Spleen (tissue), 11 donors: ENCODE measurements around the gene CNTNAP2. TPM values are rescaled to one million over a fixed set of nuclear protein-coding genes. Genes with fewer than 3 reads are reported as not detected.

Experiments
- DNase-seq: peaks from one replicate; pipeline ENCODE4 v3.0.0-alpha.2; 2020
- H3K27ac ChIP-seq, 8 donors: fragments of 200-600 bp; sonication (generic) in 7 of 8; 1 replicate in 4 of 8; 2 replicates in 4 of 8; pipeline versions ENCODE4 v1.5.0 to v1.8.0; 2016 to 2021; ENCODE audit warnings: inconsistent platforms in 4 of 8, mild to moderate bottlenecking in 4 of 8, moderate library complexity in 1 of 8
- H3K27me3 ChIP-seq, 7 donors: fragments of 200-600 bp; sonication (generic) in 6 of 7; replicated peaks in 1 of 7; 1 replicate in 4 of 7; 2 replicates in 3 of 7; pipeline versions ENCODE4 v1.5.0 to v1.8.0; 2016 to 2021; ENCODE audit warnings: inconsistent platforms in 3 of 7, mild to moderate bottlenecking in 1 of 7
- H3K36me3 ChIP-seq, 6 donors: fragments of 200-600 bp; sonication (generic) in 5 of 6; 1 replicate in 4 of 6; 2 replicates in 2 of 6; pipeline versions ENCODE4 v1.5.0 to v1.8.0; 2016 to 2021; ENCODE audit warnings: inconsistent platforms in 2 of 6
- H3K4me1 ChIP-seq, 6 donors: fragments of 200-600 bp; sonication (generic) in 5 of 6; 1 replicate in 3 of 6; 2 replicates in 3 of 6; pipeline versions ENCODE4 v1.5.0 to v1.8.0; 2016 to 2021; ENCODE audit warnings: inconsistent platforms in 3 of 6
- H3K4me3 ChIP-seq, 8 donors: fragments of 200-600 bp; sonication (generic) in 7 of 8; 1 replicate in 4 of 8; 2 replicates in 4 of 8; pipeline versions ENCODE4 v1.5.0 to v1.8.0; 2016 to 2021; ENCODE audit warnings: inconsistent platforms in 4 of 8, mild to moderate bottlenecking in 4 of 8, moderate library complexity in 2 of 8
- H3K9me3 ChIP-seq, 8 donors: fragments of 200-600 bp; sonication (generic) in 7 of 8; 1 replicate in 4 of 8; 2 replicates in 4 of 8; pipeline versions ENCODE4 v1.5.0 to v1.8.0; 2016 to 2021; ENCODE audit warnings: inconsistent platforms in 4 of 8
- POLR2A ChIP-seq, 3 donors: fragments of 450-650 bp; IDR thresholded peaks; one replicate each; pipeline ENCODE4 v1.5.1; 2017; ENCODE audit warnings: antibody characterized with exemption in 3 of 3, mild to moderate bottlenecking in 1 of 3
- POLR2AphosphoS5 ChIP-seq, 3 donors: sonication (generic); formaldehyde crosslinking; IDR thresholded peaks; one replicate each; pipeline ENCODE4 v1.5.1; 2017; ENCODE audit warnings: antibody characterized with exemption in 3 of 3
- WGBS, 5 donors: extraction: QIAGEN DNeasy Blood & Tissue Kit in 3 of 5; methylation state at CpG; one replicate each; pipeline versions ENCODE4 v1.1.5 to v1.1.7; 2013 to 2018; 5-methylcytosine and 5-hydroxymethylcytosine counted together
- intact Hi-C: fragments of 100-400 bp; cut with DNase I; formaldehyde crosslinking; loops from one replicate; pipeline ENCODE4 v1.15.0; 2023; ENCODE audit warnings: low total_unique reads
- polyA plus RNA-seq, 3 donors: library from polyadenylated mRNA; stranded (reverse); fragments of 200-250 nt; gene quantifications; one replicate each; pipeline ENCODE4 v1.2.1, GENCODE V29; 2013
- total RNA-seq, 7 donors: library from RNA; depleted of rRNA in 3 of 7; stranded (reverse); fragments of >200 nt in 3 of 7; fragmentation: NEBNext Ultra II Directional in 4 of 7; extraction: Animal tissue kit (Norgen Biotek cat#: 25700) in 4 of 7; gene quantifications; one replicate each; pipeline versions ENCODE4 v1.1.0 to v1.2.1, GENCODE V29; 2016 to 2021
- TF ChIP-seq, protein P1 (sequence below), 11 experiments: fragments of 200-600 bp in 7 of 11; fragments of 450-650 bp in 4 of 11; sonication (generic) in 4 of 11; IDR thresholded peaks in 8 of 11; conservative IDR thresholded peaks in 3 of 11; 1 replicate in 7 of 11; 2 replicates in 4 of 11; pipeline versions ENCODE4 v1.4.0 to v1.8.0; 2016 to 2021; ENCODE audit warnings: antibody characterized with exemption in 11 of 11, inconsistent platforms in 4 of 11, mild to moderate bottlenecking in 1 of 11
- donor health status: healthy with polysubstance abuse.
- donor health status: DM: no; HTN: no; CAD: no; lungs with moderate emphysema.
- donor health status: DM: no; HTN: no; CAD: no.
- donor health status: Bipolar disorder and iron deficiency.
- donor health status: healthy.
- donor health status: DM: no; HTN: no; CAD: no.
- donor health status: DM: yes; HTN: yes; CAD: no.

CNTNAP2 gene
- total and polyA plus RNA-seq, 10 donors = 0.13 to 2.0 (median 0.82) TPM

DNA sequence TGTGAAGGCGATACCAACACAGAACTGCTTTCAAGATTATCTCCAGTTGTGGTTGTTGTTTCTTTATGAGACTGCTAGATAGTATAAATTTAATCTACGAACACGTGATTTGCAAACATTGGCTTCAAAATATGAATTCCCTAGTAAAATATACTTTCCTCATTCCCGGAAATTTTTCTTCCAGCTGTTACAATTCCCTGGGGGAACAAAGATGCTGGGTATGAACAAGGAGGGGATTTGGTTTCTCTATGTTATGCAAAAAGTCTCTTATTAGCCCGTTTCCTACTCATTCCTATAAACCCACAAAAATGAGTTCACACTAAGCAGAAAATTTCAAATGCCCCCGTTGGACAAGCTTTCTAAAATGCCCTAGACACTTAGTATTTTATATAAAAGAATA lies 928.3 kb downstream of the CNTNAP2 start:
- TF ChIP-seq, protein P1, sequence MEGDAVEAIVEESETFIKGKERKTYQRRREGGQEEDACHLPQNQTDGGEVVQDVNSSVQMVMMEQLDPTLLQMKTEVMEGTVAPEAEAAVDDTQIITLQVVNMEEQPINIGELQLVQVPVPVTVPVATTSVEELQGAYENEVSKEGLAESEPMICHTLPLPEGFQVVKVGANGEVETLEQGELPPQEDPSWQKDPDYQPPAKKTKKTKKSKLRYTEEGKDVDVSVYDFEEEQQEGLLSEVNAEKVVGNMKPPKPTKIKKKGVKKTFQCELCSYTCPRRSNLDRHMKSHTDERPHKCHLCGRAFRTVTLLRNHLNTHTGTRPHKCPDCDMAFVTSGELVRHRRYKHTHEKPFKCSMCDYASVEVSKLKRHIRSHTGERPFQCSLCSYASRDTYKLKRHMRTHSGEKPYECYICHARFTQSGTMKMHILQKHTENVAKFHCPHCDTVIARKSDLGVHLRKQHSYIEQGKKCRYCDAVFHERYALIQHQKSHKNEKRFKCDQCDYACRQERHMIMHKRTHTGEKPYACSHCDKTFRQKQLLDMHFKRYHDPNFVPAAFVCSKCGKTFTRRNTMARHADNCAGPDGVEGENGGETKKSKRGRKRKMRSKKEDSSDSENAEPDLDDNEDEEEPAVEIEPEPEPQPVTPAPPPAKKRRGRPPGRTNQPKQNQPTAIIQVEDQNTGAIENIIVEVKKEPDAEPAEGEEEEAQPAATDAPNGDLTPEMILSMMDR (IDR thresholded peaks at IDR 0.05 in 8 of 11, conservative IDR thresholded peaks at IDR 0.05 in 3 of 11) = no peak
- TF ChIP-seq POLR2A (IDR thresholded peaks at IDR 0.05) (no peak), POLR2AphosphoS5 (IDR thresholded peaks at IDR 0.05) (no peak)
- WGBS, 5 donors = 68 to 87% (median 85%) methylated on average over 6 of the region's 6 CpGs
- no peak for DNase-seq
- H3K4me3 ChIP-seq = no peak overlapping the region
- no peaks in the 10 kb centered on the region for H3K36me3 ChIP-seq
- no peaks in the 10 kb centered on the region for H3K27me3 ChIP-seq
- intact Hi-C loops = no loop called here
- no peak overlapping the region for H3K27ac ChIP-seq
- H3K4me1 ChIP-seq = no peaks in the 10 kb centered on the region
- no peaks in the 10 kb centered on the region for H3K9me3 ChIP-seq

DNA sequence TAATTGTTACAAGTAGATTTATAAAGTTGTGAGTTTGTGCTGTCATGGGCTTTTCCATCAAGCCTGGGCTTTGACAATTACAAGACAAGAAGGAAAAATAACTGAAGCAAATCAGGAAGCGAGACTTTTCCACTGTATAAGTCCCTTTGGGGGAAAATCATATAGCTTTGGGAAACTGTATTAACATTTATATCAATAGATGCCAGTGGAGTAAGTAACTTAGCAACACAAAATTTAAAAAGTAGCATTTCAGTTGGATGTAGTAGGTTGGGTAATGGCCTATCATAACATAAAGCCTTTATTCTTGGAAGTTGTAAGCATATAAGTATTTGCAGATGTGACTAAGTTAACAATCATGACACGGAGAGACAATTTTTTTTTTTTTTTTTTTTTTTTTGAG lies 931.1 kb downstream of the CNTNAP2 start:
- Histone ChIP-seq H3K4me3 (no peak overlapping the region), H3K36me3 (no peaks in the 10 kb centered on the region), H3K27me3 (no peaks in the 10 kb centered on the region), H3K27ac (no peak overlapping the region), H3K9me3 (no peaks in the 10 kb centered on the region), H3K4me1 (no peaks in the 10 kb centered on the region)
- DNase-seq = no peak
- no peak for TF ChIP-seq POLR2A (IDR thresholded peaks at IDR 0.05)
- TF ChIP-seq, protein P1 (IDR thresholded peaks at IDR 0.05 in 8 of 11, conservative IDR thresholded peaks at IDR 0.05 in 3 of 11) = no peak
- no peak for TF ChIP-seq POLR2AphosphoS5 (IDR thresholded peaks at IDR 0.05)
- intact Hi-C loops = no loop called here
- WGBS, 5 donors = 72 to 97% (median 82%) methylated on average over 2 of the region's 2 CpGs

DNA sequence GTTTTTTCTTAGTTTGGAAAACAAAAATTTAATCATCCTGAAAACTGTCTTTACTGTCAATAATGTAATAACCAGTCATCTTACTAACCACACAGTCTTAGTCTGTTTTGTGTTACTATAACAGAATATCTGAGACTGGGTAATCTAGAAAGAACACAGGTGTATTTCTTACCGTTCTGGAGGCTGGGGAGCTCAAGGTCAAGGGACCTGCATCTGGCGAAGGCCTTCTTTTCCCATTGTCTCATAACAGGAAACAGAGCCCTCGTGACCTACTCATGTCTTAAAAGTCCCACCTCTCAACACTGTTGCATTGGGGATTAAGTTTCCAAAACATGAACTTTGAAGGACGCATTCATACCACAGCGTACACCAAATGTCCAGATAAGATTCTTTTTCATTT lies 932.3 kb downstream of the CNTNAP2 start:
- Histone ChIP-seq H3K4me3 (no peak overlapping the region), H3K27me3 (no peaks in the 10 kb centered on the region), H3K4me1 (no peaks in the 10 kb centered on the region), H3K27ac (no peak overlapping the region), H3K36me3 (no peaks in the 10 kb centered on the region), H3K9me3 (no peaks in the 10 kb centered on the region)
- 74 to 85% (median 81%) methylated on average over 5 of the region's 5 CpGs for WGBS, 5 donors
- intact Hi-C loops = no loop called here
- DNase-seq = no peak
- TF ChIP-seq POLR2AphosphoS5 (IDR thresholded peaks at IDR 0.05) = no peak
- no peak for TF ChIP-seq POLR2A (IDR thresholded peaks at IDR 0.05)
- TF ChIP-seq, protein P1 (IDR thresholded peaks at IDR 0.05 in 8 of 11, conservative IDR thresholded peaks at IDR 0.05 in 3 of 11) = no peak

DNA sequence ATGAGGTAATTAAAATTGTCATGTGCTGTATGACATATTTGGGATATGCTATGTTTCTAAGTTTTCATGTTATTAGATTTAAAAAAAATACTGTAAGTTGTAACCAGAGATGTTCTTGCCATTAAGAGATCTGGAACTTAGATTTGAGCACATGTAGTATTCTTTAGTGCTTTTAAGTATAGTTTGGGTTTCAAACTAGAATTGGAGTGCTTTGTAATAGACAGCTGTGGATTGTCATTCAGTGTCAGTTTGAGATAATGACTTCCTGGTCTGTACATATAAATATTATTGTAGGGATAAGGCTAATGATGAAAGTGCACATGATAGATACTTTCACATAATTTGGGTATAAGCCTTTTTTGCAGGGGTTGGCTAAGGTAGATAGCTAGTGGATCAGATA lies 936.2 kb downstream of the CNTNAP2 start:
- TF ChIP-seq, protein P1 (IDR thresholded peaks at IDR 0.05 in 8 of 11, conservative IDR thresholded peaks at IDR 0.05 in 3 of 11) = no peak
- TF ChIP-seq POLR2AphosphoS5 (IDR thresholded peaks at IDR 0.05) (no peak), POLR2A (IDR thresholded peaks at IDR 0.05) (no peak)
- no peak for DNase-seq
- H3K4me1 ChIP-seq = no peaks in the 10 kb centered on the region
- intact Hi-C loops = no loop called here
- H3K27me3 ChIP-seq = no peaks in the 10 kb centered on the region
- no peaks in the 10 kb centered on the region for H3K36me3 ChIP-seq
- H3K27ac ChIP-seq = no peak overlapping the region
- H3K4me3 ChIP-seq = no peak overlapping the region
- no peaks in the 10 kb centered on the region for H3K9me3 ChIP-seq
